GM13977 (cell line): Measurements from ENCODE around the gene CORO7.

Experiments
- DNase-seq: peaks from one replicate; pipeline ENCODE4 v3.0.0; 2012; ENCODE audit warnings: low spot score
- CTCF ChIP-seq: IDR thresholded peaks from 2 replicates; pipeline ENCODE4 v1.5.1; 2012; ENCODE audit warnings: mild to moderate bottlenecking, control low read depth; ENCODE audit not compliant: insufficient read depth; ENCODE audit errors: extremely low read depth, missing control alignments
- in situ Hi-C: fragments of 300-500 bp; cut with MboI; formaldehyde crosslinking; loops from one replicate; pipeline ENCODE4 v1.12.0; 2022; ENCODE audit warnings: low sequenced_read_pairs, low pct_unique_long_range_greater_than_20kb, mixed read lengths, inconsistent platforms; ENCODE audit not compliant: unreplicated experiment

Gene CORO7

GRCh38 chr16:4352843-4353242 lies 63.6 kb downstream of the CORO7 start:
- no peak for TF ChIP-seq CTCF
- in situ Hi-C loops: no loop called here
- no peak for DNase-seq

GRCh38 chr16:4351880-4352279 lies 64.5 kb downstream of the CORO7 start:
- in situ Hi-C loops: no loop called here
- no peak for DNase-seq
- no peak for TF ChIP-seq CTCF

- no peak for TF ChIP-seq CTCF
- in situ Hi-C loops: no loop called here
- peak; percentile 99 for DNase-seq
Observed at GRCh38 chr16:4350787-4351659, 65.4 kb downstream of the CORO7 start, which contains the start of gene PAM16. PAM16 (minus strand) TSS chr16:4351321; CDS start chr16:4351234, 87 bp downstream.

DNA sequence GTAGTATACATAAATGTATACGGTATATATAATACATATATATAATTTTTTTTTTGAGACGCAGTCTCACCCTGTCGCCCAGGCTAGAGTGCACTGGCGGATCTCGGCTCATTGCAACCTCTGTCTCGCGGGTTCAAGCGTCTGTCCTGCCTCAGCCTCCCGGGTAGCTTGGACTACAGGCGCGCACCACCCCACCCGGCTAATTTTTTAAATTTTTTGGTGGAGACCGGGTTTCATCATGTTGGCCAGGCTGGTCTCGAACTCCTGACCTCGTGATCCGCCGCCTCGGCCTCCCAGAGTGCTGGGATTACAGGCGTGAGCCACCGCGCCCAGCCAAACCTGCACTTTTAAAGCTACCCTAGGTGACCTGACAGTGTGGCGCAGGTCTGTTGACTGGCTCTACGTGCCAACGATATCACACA lies 66.0 kb downstream of the CORO7 start:
- no peak for TF ChIP-seq CTCF
- in situ Hi-C loops: no loop called here
- no peak for DNase-seq

DNA sequence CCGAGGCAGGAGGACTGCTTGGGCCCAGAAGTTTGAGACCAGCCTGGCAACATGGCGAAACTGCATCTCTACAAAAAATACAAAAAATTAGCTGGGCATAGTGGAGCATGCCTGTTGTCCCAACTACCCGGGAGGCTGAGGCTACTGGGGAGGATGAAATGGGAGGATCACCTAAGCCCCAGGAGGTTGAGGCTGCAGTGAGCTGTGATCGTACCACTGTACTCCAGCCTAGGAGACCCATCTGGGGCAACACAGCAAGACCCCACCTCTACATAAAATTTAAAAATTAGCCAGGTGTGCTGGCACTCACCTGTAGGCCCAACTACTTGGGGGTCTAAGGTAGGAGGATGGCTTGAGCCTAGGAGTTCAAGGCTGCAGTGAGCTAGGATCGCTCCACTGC lies 67.1 kb downstream of the CORO7 start:
- DNase-seq: no peak
- in situ Hi-C loops: no loop called here
- TF ChIP-seq CTCF: no peak

DNA sequence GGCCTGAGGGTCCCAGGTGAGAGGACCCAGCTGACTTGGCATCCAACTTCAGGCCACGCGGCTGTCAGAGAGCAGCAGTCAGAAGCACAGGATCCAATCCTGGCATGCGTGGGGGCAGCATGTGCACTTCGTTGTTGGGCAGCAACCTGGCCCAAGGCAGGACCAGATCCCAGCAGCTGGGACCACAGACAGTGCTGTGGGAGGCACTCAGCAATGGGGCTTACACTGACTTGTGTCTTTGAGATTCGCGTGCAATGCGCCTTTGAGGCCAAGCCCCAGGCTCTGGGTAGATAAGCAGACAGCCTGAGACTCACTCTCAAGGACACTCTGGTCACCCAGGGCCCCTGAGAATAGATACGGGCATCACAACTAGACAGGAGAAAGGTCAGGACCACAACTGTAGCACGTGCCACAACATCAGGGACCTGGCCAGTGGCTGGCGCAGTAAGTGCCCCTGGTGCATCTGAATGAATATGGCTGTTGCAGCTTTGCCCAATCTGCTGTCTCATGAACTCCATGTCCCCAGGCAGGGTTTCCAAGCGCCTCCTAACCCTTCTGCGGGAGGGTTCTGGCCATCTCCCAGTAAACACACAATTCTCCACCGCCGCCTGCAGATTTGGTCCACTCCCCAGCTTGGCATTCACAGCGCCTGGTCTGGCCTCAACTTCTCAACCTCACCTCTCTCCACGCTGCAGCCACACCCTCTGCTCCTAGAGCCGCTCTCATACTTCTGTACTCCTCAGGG lies 68.5 kb downstream of the CORO7 start:
- no peak for TF ChIP-seq CTCF
- in situ Hi-C loops: no loop called here
- DNase-seq: no peak
